WTC11 (cell line): Measurements from ENCODE around the gene CLSTN2. TPM values are rescaled to one million over a fixed set of nuclear protein-coding genes. Genes with fewer than 3 reads are reported as not detected.

ENCODE experiments used
- ATAC-seq: fragments of 200-7000 bp; cut with Tn5 transposase; 2 replicates; pipeline ENCODE4 v1.10.0; 2021; ENCODE audit warnings: mild to moderate bottlenecking, moderate library complexity
- CTCF ChIA-PET: fragments of 300-600 bp; sonication (Branson Sonifier 250); formaldehyde crosslinking; loops from one replicate; lab custom pipeline; 2021; ENCODE audit warnings: antibody characterized with exemption; lab: Charles Lee
- POLR2A ChIA-PET: fragments of 350-600 bp; sonication (Branson Sonifier 250); formaldehyde crosslinking; loops from one replicate; lab custom pipeline; 2021; ENCODE audit warnings: antibody characterized with exemption; lab: Charles Lee
- DNase-seq: peaks from one replicate; pipeline ENCODE4 v3.0.0; 2021; ENCODE audit warnings: low spot score
- H3K27ac Mint-ChIP-seq: 2 replicates; pipeline ENCODE4 v1.8.0; 2021; ENCODE audit warnings: mixed read lengths
- H3K27me3 Mint-ChIP-seq: 2 replicates; pipeline ENCODE4 v1.8.0; 2021; ENCODE audit warnings: low read depth, mild to moderate bottlenecking, moderate library complexity, mixed read lengths
- H3K36me3 Mint-ChIP-seq: 2 replicates; pipeline ENCODE4 v1.8.0; 2021; ENCODE audit warnings: mixed read lengths
- H3K4me1 Mint-ChIP-seq: 2 replicates; pipeline ENCODE4 v1.8.0; 2022; ENCODE audit warnings: mixed read lengths
- H3K4me3 Mint-ChIP-seq: 2 replicates; pipeline ENCODE4 v1.8.0; 2021; ENCODE audit warnings: mild to moderate bottlenecking, moderate library complexity, mixed read lengths
- H3K9me3 Mint-ChIP-seq: 2 replicates; pipeline ENCODE4 v1.8.0; 2021; ENCODE audit warnings: mixed read lengths
- CREM ChIP-seq: sonication (generic); formaldehyde crosslinking; IDR thresholded peaks from 2 replicates; pipeline ENCODE4 v1.8.1; 2022; ENCODE audit warnings: mild to moderate bottlenecking, missing genetic modification reagents, moderate library complexity
- ETV6 ChIP-seq: sonication (generic); formaldehyde crosslinking; IDR thresholded peaks from 2 replicates; pipeline ENCODE4 v1.8.1; 2022; ENCODE audit warnings: mild to moderate bottlenecking, missing genetic modification reagents
- FOXJ3 ChIP-seq: sonication (generic); formaldehyde crosslinking; IDR thresholded peaks from 2 replicates; pipeline ENCODE4 v1.9.0; 2021; ENCODE audit warnings: missing genetic modification reagents, mild to moderate bottlenecking, borderline replicate concordance
- GTF2I ChIP-seq: fragments of 250-450 bp; sonication (Bioruptor Pico); conservative IDR thresholded peaks from 2 replicates; pipeline ENCODE4 v1.4.0; 2021; ENCODE audit warnings: mild to moderate bottlenecking
- JAZF1 ChIP-seq: fragments of 250-450 bp; sonication (Bioruptor Pico); IDR thresholded peaks from 2 replicates; pipeline ENCODE4 v1.9.0; 2021; ENCODE audit warnings: moderate library complexity, mild to moderate bottlenecking, inconsistent platforms
- NFYB ChIP-seq: sonication (generic); formaldehyde crosslinking; conservative IDR thresholded peaks from 2 replicates; pipeline ENCODE4 v1.8.0; 2022; ENCODE audit warnings: low read depth, missing genetic modification reagents
- NR3C1 ChIP-seq: sonication (generic); formaldehyde crosslinking; conservative IDR thresholded peaks from 2 replicates; pipeline ENCODE4 v1.8.1; 2023; ENCODE audit warnings: low read depth, mild to moderate bottlenecking, missing genetic modification reagents
- SMAD3 ChIP-seq: sonication (generic); formaldehyde crosslinking; IDR thresholded peaks from 2 replicates; pipeline ENCODE4 v1.8.0; 2022; ENCODE audit warnings: missing genetic modification reagents, mild to moderate bottlenecking, borderline replicate concordance
- ZBTB21 ChIP-seq: sonication (generic); formaldehyde crosslinking; IDR thresholded peaks from 2 replicates; pipeline ENCODE4 v1.8.1; 2023; ENCODE audit warnings: mild to moderate bottlenecking, missing genetic modification reagents, borderline replicate concordance
- ZNF138 ChIP-seq: sonication (generic); formaldehyde crosslinking; conservative IDR thresholded peaks from 2 replicates; pipeline ENCODE4 v1.8.1; 2022; ENCODE audit warnings: mild to moderate bottlenecking, moderate library complexity, missing genetic modification reagents
- ZNF219 ChIP-seq: sonication (generic); formaldehyde crosslinking; IDR thresholded peaks from 2 replicates; pipeline ENCODE4 v1.8.0; 2023; ENCODE audit warnings: missing genetic modification reagents, mild to moderate bottlenecking, borderline replicate concordance
- ZNF263 ChIP-seq: sonication (generic); formaldehyde crosslinking; IDR thresholded peaks from 2 replicates; pipeline ENCODE4 v1.8.1; 2022; ENCODE audit warnings: low read depth, mild to moderate bottlenecking, moderate library complexity, missing genetic modification reagents
- total RNA-seq: library from RNA; stranded (reverse); gene quantifications from 3 replicates; pipeline ENCODE4 v1.2.3, GENCODE V29; 2021
- TF ChIP-seq, protein P1 (sequence below): sonication (generic); formaldehyde crosslinking; IDR thresholded peaks from 2 replicates; pipeline ENCODE4 v1.8.1; 2023; ENCODE audit warnings: mild to moderate bottlenecking, moderate library complexity, missing genetic modification reagents
- TF ChIP-seq, protein P2 (sequence below): fragments of 250-450 bp; sonication (Bioruptor Pico); IDR thresholded peaks from 2 replicates; pipeline ENCODE4 v2.1.2; 2022; ENCODE audit warnings: mild to moderate bottlenecking, moderate library complexity
- TF ChIP-seq, protein P3 (sequence below): fragments of 200-600 bp; IDR thresholded peaks from 2 replicates; pipeline ENCODE4 v1.8.0; 2022; ENCODE audit warnings: antibody characterized with exemption
- TF ChIP-seq, protein P4 (sequence below): fragments of 250-450 bp; sonication (Bioruptor Pico); IDR thresholded peaks from 2 replicates; pipeline ENCODE4 v1.9.0; 2021; ENCODE audit warnings: mild to moderate bottlenecking
- TF ChIP-seq, protein P5 (sequence below): sonication (generic); formaldehyde crosslinking; IDR thresholded peaks from 2 replicates; pipeline ENCODE4 v1.8.1; 2022; ENCODE audit warnings: missing genetic modification reagents, borderline replicate concordance
- TF ChIP-seq, protein P6 (sequence below): fragments of 250-450 bp; sonication (Bioruptor Pico); IDR thresholded peaks from 2 replicates; pipeline ENCODE4 v1.9.0; 2021; ENCODE audit warnings: mild to moderate bottlenecking

Gene CLSTN2
- total RNA-seq, 1 experiment from 2014 or later = 0.35 TPM

DNA sequence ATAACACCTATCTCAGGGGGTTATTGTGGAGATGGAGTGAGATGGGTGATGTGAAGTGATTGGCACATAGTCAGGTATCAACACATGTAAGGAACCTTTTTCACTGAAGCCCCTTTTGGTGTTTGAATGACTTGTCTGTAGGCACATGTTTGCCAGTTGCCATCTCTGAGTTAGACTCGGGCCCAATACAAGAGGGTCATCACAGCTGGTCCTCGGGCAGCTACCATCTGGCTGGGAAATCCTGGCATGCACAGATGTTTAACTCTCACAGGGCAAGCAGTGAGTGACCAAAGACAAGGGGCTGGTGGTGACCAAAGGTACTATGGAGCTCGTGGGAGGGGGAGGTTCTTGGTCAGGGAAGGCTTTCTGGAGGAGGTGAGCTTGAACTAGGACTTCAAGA is 118.8 kb downstream of the CLSTN2 start (continued):
- TF ChIP-seq CREM (CRISPR knock-in tag) = no peak
- no peak for TF ChIP-seq NFYB
- TF ChIP-seq, protein P1, sequence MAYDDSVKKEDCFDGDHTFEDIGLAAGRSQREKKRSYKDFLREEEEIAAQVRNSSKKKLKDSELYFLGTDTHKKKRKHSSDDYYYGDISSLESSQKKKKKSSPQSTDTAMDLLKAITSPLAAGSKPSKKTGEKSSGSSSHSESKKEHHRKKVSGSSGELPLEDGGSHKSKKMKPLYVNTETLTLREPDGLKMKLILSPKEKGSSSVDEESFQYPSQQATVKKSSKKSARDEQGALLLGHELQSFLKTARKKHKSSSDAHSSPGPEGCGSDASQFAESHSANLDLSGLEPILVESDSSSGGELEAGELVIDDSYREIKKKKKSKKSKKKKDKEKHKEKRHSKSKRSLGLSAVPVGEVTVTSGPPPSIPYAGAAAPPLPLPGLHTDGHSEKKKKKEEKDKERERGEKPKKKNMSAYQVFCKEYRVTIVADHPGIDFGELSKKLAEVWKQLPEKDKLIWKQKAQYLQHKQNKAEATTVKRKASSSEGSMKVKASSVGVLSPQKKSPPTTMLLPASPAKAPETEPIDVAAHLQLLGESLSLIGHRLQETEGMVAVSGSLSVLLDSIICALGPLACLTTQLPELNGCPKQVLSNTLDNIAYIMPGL = no peak
- TF ChIP-seq, all 79 proteins: peak for 0

DNA sequence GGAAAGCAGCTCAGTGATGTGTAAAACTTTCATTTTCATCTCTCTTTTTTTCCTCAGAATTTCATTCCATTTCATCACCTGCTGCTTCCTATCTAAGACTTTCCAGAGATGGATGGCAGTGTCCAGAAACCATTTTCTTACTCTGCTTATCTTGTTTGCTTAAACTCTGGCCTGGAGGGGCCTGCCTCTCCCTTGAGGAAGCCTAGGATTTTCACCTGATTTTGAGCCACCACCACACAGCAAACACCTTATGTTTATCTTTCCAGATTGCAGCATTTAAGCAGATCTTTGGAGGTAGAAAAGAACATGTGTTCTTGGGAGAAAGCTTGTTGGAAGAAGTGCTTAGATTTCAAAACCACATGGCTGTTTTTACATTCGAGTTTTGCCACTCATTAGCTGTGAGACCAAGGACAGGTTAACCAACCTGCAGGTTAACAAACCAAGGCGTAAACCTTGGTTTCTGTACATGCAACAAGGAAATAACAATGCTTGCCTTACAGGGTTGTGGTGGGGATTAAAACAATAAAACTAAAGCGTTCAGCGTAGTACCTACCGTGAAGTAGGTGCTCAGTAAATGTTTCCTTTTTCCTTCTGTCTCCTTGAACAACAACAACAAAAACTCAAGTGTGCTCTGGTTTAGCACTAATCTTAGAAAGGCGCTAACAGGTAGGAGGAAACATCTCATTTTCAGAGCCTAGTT is 120.3 kb downstream of the CLSTN2 start:
- Mint-ChIP-seq H3K27me3 (no peaks in the 10 kb centered on the region), H3K27ac (no peak overlapping the region), H3K4me3 (no peak overlapping the region), H3K4me1 (no peaks in the 10 kb centered on the region), H3K36me3 (no peaks in the 10 kb centered on the region), H3K9me3 (no peaks in the 10 kb centered on the region)
- DNase-seq (no peak), ATAC-seq (no peak)
- CTCF ChIA-PET = no interaction called here
- TF ChIP-seq, protein P2, sequence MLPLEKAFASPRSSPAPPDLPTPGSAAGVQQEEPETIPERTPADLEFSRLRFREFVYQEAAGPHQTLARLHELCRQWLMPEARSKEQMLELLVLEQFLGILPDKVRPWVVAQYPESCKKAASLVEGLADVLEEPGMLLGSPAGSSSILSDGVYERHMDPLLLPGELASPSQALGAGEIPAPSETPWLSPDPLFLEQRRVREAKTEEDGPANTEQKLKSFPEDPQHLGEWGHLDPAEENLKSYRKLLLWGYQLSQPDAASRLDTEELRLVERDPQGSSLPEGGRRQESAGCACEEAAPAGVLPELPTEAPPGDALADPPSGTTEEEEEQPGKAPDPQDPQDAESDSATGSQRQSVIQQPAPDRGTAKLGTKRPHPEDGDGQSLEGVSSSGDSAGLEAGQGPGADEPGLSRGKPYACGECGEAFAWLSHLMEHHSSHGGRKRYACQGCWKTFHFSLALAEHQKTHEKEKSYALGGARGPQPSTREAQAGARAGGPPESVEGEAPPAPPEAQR (CRISPR knock-in tag) = no peak
- no peak for TF ChIP-seq ETV6
- TF ChIP-seq, protein P3, sequence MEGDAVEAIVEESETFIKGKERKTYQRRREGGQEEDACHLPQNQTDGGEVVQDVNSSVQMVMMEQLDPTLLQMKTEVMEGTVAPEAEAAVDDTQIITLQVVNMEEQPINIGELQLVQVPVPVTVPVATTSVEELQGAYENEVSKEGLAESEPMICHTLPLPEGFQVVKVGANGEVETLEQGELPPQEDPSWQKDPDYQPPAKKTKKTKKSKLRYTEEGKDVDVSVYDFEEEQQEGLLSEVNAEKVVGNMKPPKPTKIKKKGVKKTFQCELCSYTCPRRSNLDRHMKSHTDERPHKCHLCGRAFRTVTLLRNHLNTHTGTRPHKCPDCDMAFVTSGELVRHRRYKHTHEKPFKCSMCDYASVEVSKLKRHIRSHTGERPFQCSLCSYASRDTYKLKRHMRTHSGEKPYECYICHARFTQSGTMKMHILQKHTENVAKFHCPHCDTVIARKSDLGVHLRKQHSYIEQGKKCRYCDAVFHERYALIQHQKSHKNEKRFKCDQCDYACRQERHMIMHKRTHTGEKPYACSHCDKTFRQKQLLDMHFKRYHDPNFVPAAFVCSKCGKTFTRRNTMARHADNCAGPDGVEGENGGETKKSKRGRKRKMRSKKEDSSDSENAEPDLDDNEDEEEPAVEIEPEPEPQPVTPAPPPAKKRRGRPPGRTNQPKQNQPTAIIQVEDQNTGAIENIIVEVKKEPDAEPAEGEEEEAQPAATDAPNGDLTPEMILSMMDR = no peak
- TF ChIP-seq SMAD3 (CRISPR knock-in tag) = no peak
- POLR2A ChIA-PET = no interaction called here

DNA sequence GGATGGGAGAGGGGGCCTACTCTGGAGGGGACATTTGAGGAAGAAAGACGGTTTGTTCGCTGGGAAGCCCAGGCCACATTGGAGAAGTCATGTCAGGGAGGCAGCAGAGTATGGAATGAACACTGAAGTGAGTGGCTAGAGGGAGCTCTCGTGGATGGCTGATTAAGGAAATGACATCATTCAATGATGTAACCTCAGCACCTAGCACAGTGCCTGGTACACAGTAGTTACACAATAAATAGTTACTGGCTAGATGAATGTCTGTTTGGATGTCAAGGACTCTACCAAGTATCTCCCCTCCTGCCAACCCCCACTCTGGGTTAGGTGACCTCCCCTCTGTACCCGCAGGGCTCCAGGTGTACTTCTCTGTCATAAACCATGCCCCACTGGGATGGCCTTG is 121.1 kb downstream of the CLSTN2 start:
- no peak for ATAC-seq
- no peak overlapping the region for H3K4me3 Mint-ChIP-seq
- no peak overlapping the region for H3K27ac Mint-ChIP-seq
- no peaks in the 10 kb centered on the region for H3K4me1 Mint-ChIP-seq
- ChIA-PET CTCF (no interaction called here), POLR2A (no interaction called here)
- no peak for DNase-seq
- no peaks in the 10 kb centered on the region for H3K36me3 Mint-ChIP-seq
- no peaks in the 10 kb centered on the region for H3K27me3 Mint-ChIP-seq
- TF ChIP-seq, protein P4, sequence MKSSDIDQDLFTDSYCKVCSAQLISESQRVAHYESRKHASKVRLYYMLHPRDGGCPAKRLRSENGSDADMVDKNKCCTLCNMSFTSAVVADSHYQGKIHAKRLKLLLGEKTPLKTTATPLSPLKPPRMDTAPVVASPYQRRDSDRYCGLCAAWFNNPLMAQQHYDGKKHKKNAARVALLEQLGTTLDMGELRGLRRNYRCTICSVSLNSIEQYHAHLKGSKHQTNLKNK (CRISPR knock-in tag) = no peak
- TF ChIP-seq JAZF1 (no peak), GTF2I (CRISPR knock-in tag) (no peak), ZNF263 (no peak), FOXJ3 (no peak), ZBTB21 (CRISPR knock-in tag) (no peak), ZNF138 (CRISPR knock-in tag) (no peak), NR3C1 (no peak), ZNF219 (CRISPR knock-in tag) (no peak)
- TF ChIP-seq, protein P5, sequence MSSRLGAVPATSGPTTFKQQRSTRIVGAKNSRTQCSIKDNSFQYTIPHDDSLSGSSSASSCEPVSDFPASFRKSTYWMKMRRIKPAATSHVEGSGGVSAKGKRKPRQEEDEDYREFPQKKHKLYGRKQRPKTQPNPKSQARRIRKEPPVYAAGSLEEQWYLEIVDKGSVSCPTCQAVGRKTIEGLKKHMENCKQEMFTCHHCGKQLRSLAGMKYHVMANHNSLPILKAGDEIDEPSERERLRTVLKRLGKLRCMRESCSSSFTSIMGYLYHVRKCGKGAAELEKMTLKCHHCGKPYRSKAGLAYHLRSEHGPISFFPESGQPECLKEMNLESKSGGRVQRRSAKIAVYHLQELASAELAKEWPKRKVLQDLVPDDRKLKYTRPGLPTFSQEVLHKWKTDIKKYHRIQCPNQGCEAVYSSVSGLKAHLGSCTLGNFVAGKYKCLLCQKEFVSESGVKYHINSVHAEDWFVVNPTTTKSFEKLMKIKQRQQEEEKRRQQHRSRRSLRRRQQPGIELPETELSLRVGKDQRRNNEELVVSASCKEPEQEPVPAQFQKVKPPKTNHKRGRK (CRISPR knock-in tag) = no peak
- TF ChIP-seq, protein P6, sequence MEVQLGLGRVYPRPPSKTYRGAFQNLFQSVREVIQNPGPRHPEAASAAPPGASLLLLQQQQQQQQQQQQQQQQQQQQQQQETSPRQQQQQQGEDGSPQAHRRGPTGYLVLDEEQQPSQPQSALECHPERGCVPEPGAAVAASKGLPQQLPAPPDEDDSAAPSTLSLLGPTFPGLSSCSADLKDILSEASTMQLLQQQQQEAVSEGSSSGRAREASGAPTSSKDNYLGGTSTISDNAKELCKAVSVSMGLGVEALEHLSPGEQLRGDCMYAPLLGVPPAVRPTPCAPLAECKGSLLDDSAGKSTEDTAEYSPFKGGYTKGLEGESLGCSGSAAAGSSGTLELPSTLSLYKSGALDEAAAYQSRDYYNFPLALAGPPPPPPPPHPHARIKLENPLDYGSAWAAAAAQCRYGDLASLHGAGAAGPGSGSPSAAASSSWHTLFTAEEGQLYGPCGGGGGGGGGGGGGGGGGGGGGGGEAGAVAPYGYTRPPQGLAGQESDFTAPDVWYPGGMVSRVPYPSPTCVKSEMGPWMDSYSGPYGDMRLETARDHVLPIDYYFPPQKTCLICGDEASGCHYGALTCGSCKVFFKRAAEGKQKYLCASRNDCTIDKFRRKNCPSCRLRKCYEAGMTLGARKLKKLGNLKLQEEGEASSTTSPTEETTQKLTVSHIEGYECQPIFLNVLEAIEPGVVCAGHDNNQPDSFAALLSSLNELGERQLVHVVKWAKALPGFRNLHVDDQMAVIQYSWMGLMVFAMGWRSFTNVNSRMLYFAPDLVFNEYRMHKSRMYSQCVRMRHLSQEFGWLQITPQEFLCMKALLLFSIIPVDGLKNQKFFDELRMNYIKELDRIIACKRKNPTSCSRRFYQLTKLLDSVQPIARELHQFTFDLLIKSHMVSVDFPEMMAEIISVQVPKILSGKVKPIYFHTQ (CRISPR knock-in tag) = no peak
- no peaks in the 10 kb centered on the region for H3K9me3 Mint-ChIP-seq
